ENCODE measurements around the gene SORT1. TPM values are rescaled to one million over a fixed set of nuclear protein-coding genes. Genes with fewer than 3 reads are reported as not detected.

Gene SORT1
- total RNA-seq, 1 experiment from 2014 or later = 9.2 TPM

- no peak for DNase-seq
- no peaks in the 10 kb centered on the region for H3K27me3 ChIP-seq (ENCODE audit: low read length)
- H3K27ac ChIP-seq (ENCODE audit: low read length) = no peak overlapping the region
- no TSS peak for BruUV-seq (replicated peaks)
- H3K9ac ChIP-seq (ENCODE audit: low read length) = no peak overlapping the region
- H3F3A ChIP-seq (ENCODE audit: low read length, unreplicated experiment) = peaks cover 13% of the 10 kb centered on the region
- intact Hi-C loops (cut with micrococcal nuclease) = no loop called here
- ChIA-PET POLR2A (ENCODE audit: unreplicated experiment) (no interaction called here), CTCF (interaction anchor here (0.6 to 1.0 kb wide), 3 partner anchors 15 to 137 kb away, joined by 3 to 6 read pairs (median 4); no protein-coding TSS in a partner anchor)
- peaks cover 4% of the 10 kb centered on the region; the same call in 1 of the 2 replicates for H4K20me1 ChIP-seq (ENCODE audit: low read length)
- no peak for ATAC-seq
- H2AFZ ChIP-seq (ENCODE audit: low read length) = no peak overlapping the region
- no peak for TF ChIP-seq EZH2phosphoT487 (IDR thresholded peaks at IDR 0.05; ENCODE audit: borderline replicate concordance, low read length)
- TF ChIP-seq EZH2 (IDR thresholded peaks at IDR 0.05; ENCODE audit: low read length, unreplicated experiment) = no peak
- TF ChIP-seq, protein P1, sequence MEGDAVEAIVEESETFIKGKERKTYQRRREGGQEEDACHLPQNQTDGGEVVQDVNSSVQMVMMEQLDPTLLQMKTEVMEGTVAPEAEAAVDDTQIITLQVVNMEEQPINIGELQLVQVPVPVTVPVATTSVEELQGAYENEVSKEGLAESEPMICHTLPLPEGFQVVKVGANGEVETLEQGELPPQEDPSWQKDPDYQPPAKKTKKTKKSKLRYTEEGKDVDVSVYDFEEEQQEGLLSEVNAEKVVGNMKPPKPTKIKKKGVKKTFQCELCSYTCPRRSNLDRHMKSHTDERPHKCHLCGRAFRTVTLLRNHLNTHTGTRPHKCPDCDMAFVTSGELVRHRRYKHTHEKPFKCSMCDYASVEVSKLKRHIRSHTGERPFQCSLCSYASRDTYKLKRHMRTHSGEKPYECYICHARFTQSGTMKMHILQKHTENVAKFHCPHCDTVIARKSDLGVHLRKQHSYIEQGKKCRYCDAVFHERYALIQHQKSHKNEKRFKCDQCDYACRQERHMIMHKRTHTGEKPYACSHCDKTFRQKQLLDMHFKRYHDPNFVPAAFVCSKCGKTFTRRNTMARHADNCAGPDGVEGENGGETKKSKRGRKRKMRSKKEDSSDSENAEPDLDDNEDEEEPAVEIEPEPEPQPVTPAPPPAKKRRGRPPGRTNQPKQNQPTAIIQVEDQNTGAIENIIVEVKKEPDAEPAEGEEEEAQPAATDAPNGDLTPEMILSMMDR (conservative IDR thresholded peaks at IDR 0.05; ENCODE audit: low read depth, low read length) = no peak
- H3K36me3 ChIP-seq (ENCODE audit: low read depth, low read length) = peaks cover 32% of the 10 kb centered on the region; the same call in 1 of the 2 replicates
- H3K4me1 ChIP-seq (ENCODE audit: insufficient read depth, low read length) = peaks cover 22% of the 10 kb centered on the region
- H3K9me2 ChIP-seq (replicated peaks; ENCODE audit: low read length) = no peaks in the 10 kb centered on the region
- H3K4me3 ChIP-seq (ENCODE audit: low read length) = no peak overlapping the region
- peaks cover 19% of the 10 kb centered on the region for H3K79me2 ChIP-seq (ENCODE audit: low read length)
- no peaks in the 10 kb centered on the region for H3K9me3 ChIP-seq (ENCODE audit: low read length)
- no peak overlapping the region for H3K4me2 ChIP-seq (ENCODE audit: low read length)
Observed at GRCh38 chr1:109400035-109400655, 2.4 kb upstream of the SORT1 start.

DNA sequence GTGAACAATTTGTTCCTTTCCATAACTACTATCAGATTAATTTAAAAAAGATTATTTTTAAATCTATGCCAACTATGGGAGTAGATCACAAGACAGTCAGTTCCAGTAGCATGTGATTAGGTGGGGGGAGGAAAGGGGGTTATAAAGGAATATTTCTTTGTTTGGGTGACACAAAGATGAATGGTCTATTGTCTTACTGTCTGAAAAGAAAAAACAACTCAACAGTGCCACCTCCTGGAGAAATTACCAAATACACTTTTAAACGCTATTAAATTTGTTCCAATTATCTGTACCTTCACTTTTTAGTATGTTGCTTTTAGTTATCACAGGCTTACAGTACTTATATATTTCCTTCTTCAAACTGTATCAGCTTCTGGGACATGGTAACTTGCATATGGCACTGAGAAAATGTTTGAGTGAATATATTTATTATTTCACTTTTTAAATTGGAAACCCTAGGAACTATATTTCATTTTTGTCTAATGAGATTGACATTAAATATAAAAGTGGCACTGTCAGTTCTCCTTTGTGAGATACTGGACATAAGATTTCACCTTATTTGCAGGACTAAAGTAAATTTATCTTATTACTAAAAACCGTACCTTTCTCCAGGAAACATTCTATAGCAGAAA is 1.7 kb upstream of the SORT1 start:
- Histone ChIP-seq H2AFZ (ENCODE audit: low read length) (no peak overlapping the region), H3K27me3 (ENCODE audit: low read length) (no peaks in the 10 kb centered on the region), H3K9ac (ENCODE audit: low read length) (no peak overlapping the region), H3K4me2 (ENCODE audit: low read length) (peak overlapping the region; percentile 100; the same call in 1 of the 2 replicates), H3F3A (ENCODE audit: low read length, unreplicated experiment) (peaks cover 13% of the 10 kb centered on the region), H3K36me3 (ENCODE audit: low read depth, low read length) (peaks cover 25% of the 10 kb centered on the region; the same call in 1 of the 2 replicates), H4K20me1 (ENCODE audit: low read length) (no peaks in the 10 kb centered on the region), H3K27ac (ENCODE audit: low read length) (no peak overlapping the region), H3K79me2 (ENCODE audit: low read length) (peaks cover 22% of the 10 kb centered on the region), H3K4me3 (ENCODE audit: low read length) (no peak overlapping the region), H3K9me2 (replicated peaks; ENCODE audit: low read length) (no peaks in the 10 kb centered on the region), H3K9me3 (ENCODE audit: low read length) (no peaks in the 10 kb centered on the region), H3K4me1 (ENCODE audit: insufficient read depth, low read length) (peaks cover 22% of the 10 kb centered on the region)
- TF ChIP-seq, protein P1 (conservative IDR thresholded peaks at IDR 0.05; ENCODE audit: low read depth, low read length) = peak; percentile 77
- no peak for TF ChIP-seq EZH2 (IDR thresholded peaks at IDR 0.05; ENCODE audit: low read length, unreplicated experiment)
- BruUV-seq (replicated peaks) = no TSS peak
- intact Hi-C loops (cut with micrococcal nuclease) = loop anchor here (1.0 to 5.0 kb wide), 5 partner anchors 37 to 302 kb away; partner anchors contain the start of gene PSRC1
- CTCF ChIA-PET = interaction anchor here (0.6 to 1.8 kb wide), 7 partner anchors 19 to 160 kb away, joined by 3 to 7 read pairs (median 4); partner anchors contain the start of gene PSRC1
- POLR2A ChIA-PET (ENCODE audit: unreplicated experiment) = no interaction called here
- ATAC-seq (peak; percentile 12), DNase-seq (peak; percentile 88)
